Measurements from ENCODE around the gene SPAG17. TPM values are rescaled to one million over a fixed set of nuclear protein-coding genes. Genes with fewer than 3 reads are reported as not detected.

Gene SPAG17
- total RNA-seq, 2 donors from 2014 or later = 9.0 TPM; not detected in 1

DNA sequence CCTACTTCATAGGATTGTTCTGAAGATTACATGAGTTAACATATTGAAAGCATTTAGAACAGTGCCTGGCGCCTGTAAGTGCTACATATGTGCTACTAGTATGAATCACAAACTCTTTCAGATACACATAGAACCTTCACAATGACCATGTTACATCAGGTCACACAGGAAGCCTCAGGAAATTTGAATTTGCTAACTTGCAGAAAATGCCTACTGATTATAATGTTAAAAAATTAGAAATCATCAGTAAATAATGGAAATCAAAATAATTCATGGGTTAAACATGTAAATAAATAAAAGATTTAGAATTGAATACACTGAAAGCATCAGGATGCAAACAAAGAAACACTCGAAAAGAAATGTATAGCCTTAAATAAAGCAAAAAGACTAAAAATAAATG, 94.9 kb downstream of the SPAG17 start:
- no peak overlapping the region for H3K27ac ChIP-seq
- no peaks in the 10 kb centered on the region for H3K9me3 ChIP-seq
- DNase-seq (ENCODE audit: low spot score) = no peak
- no peak overlapping the region for H3K4me3 ChIP-seq
- intact Hi-C loops (cut with DNase I) = no loop called here
- 89% methylated on average over 2 of the region's 2 CpGs for WGBS
- no peaks in the 10 kb centered on the region for H3K4me1 ChIP-seq (replicated peaks)
- H3K27me3 ChIP-seq (replicated peaks; ENCODE audit: insufficient read depth) = no peaks in the 10 kb centered on the region
- TF ChIP-seq, protein P1, sequence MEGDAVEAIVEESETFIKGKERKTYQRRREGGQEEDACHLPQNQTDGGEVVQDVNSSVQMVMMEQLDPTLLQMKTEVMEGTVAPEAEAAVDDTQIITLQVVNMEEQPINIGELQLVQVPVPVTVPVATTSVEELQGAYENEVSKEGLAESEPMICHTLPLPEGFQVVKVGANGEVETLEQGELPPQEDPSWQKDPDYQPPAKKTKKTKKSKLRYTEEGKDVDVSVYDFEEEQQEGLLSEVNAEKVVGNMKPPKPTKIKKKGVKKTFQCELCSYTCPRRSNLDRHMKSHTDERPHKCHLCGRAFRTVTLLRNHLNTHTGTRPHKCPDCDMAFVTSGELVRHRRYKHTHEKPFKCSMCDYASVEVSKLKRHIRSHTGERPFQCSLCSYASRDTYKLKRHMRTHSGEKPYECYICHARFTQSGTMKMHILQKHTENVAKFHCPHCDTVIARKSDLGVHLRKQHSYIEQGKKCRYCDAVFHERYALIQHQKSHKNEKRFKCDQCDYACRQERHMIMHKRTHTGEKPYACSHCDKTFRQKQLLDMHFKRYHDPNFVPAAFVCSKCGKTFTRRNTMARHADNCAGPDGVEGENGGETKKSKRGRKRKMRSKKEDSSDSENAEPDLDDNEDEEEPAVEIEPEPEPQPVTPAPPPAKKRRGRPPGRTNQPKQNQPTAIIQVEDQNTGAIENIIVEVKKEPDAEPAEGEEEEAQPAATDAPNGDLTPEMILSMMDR (IDR thresholded peaks at IDR 0.05) = no peak
- no peak for TF ChIP-seq POLR2A (IDR thresholded peaks at IDR 0.05)
- no peak for TF ChIP-seq POLR2AphosphoS5 (IDR thresholded peaks at IDR 0.05)
- no peaks in the 10 kb centered on the region for H3K36me3 ChIP-seq

DNA sequence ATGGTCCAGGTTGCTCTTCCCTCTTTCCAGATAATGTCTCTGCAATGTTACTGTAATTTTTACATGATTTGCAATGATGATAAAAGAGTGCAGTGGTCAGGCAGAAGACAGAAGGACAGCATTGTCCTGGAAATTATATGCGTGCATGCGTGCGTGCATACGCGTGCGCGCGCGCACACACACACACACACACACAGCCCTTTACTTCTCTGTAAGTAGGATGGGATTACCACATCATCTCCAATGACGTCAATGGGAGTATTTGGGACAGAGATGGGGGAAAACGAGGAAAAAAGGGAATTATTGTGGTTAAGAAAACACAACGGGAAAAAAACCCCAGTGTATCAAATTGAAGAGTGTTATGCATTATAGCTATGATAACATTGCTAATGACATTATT, 99.7 kb downstream of the SPAG17 start:
- no peaks in the 10 kb centered on the region for H3K9me3 ChIP-seq
- 94% methylated on average over 12 of the region's 12 CpGs for WGBS

DNA sequence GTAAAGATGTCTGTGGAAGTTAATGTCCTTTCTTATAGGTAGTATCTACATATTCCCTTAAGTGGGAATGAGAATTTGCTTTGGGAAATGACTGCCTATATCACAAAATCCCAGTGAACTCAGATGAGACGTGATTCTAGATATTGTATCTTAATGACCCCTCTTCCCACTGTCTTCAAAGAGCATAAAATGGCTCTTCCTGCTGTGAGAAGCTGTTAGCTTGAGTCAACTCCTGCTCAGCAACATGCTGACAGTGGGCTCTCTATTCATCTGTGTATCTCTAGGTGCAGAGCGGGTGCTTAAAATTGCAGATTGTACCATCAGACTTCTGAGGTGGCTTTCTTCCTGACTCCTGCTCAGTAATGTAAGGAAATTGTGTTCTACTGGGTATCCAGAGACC, 100.6 kb downstream of the SPAG17 start:
- no peaks in the 10 kb centered on the region for H3K9me3 ChIP-seq
- H3K4me1 ChIP-seq (replicated peaks) = no peaks in the 10 kb centered on the region
- intact Hi-C loops (cut with DNase I) = no loop called here
- H3K27me3 ChIP-seq (replicated peaks; ENCODE audit: insufficient read depth) = no peaks in the 10 kb centered on the region
- no peak overlapping the region for H3K27ac ChIP-seq
- no peak overlapping the region for H3K4me3 ChIP-seq
- DNase-seq (ENCODE audit: low spot score) = no peak
- TF ChIP-seq POLR2AphosphoS5 (IDR thresholded peaks at IDR 0.05) = no peak
- TF ChIP-seq POLR2A (IDR thresholded peaks at IDR 0.05) = no peak
- TF ChIP-seq, protein P1 (IDR thresholded peaks at IDR 0.05) = no peak
- 81% methylated on average over 2 of the region's 2 CpGs for WGBS
- H3K36me3 ChIP-seq = no peaks in the 10 kb centered on the region

More for the DNA sequence above, 99.7 kb downstream of the SPAG17 start:
- H3K4me3 ChIP-seq = no peak overlapping the region
- H3K36me3 ChIP-seq = no peaks in the 10 kb centered on the region
- H3K4me1 ChIP-seq (replicated peaks) = no peaks in the 10 kb centered on the region
- TF ChIP-seq, protein P1 (IDR thresholded peaks at IDR 0.05) = no peak
- no peak for TF ChIP-seq POLR2A (IDR thresholded peaks at IDR 0.05)
- no peak for TF ChIP-seq POLR2AphosphoS5 (IDR thresholded peaks at IDR 0.05)
- no peak overlapping the region for H3K27ac ChIP-seq
- intact Hi-C loops (cut with DNase I) = no loop called here
- H3K27me3 ChIP-seq (replicated peaks; ENCODE audit: insufficient read depth) = no peaks in the 10 kb centered on the region
- DNase-seq (ENCODE audit: low spot score) = no peak

DNA sequence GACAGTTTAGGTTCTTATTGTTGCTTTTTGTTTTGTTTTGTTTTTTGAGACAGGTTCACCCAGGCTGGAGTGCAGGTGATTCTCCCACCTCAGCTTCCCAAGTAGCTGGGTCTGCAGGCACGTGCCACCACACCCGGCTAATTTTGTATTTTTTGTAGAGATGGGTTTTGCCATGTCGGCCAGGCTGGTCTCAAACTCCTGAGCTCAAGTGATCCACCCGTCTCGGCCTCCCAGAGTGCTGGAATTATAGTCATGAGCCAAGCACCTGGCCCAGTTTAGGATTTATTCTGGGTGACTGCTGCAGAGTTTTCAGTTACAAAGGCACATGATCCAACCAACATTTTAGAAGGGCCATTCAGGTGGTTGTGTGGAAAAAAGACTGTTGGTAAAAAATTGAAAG, 102.0 kb downstream of the SPAG17 start:
- DNase-seq (ENCODE audit: low spot score) = no peak
- Histone ChIP-seq H3K36me3 (no peaks in the 10 kb centered on the region), H3K4me1 (replicated peaks) (no peaks in the 10 kb centered on the region), H3K9me3 (no peaks in the 10 kb centered on the region), H3K27me3 (replicated peaks; ENCODE audit: insufficient read depth) (no peaks in the 10 kb centered on the region), H3K27ac (no peak overlapping the region), H3K4me3 (no peak overlapping the region)
- WGBS = 92% methylated on average over 5 of the region's 5 CpGs
- TF ChIP-seq POLR2A (IDR thresholded peaks at IDR 0.05) (no peak), POLR2AphosphoS5 (IDR thresholded peaks at IDR 0.05) (no peak)
- TF ChIP-seq, protein P1 (IDR thresholded peaks at IDR 0.05) = no peak
- intact Hi-C loops (cut with DNase I) = no loop called here

DNA sequence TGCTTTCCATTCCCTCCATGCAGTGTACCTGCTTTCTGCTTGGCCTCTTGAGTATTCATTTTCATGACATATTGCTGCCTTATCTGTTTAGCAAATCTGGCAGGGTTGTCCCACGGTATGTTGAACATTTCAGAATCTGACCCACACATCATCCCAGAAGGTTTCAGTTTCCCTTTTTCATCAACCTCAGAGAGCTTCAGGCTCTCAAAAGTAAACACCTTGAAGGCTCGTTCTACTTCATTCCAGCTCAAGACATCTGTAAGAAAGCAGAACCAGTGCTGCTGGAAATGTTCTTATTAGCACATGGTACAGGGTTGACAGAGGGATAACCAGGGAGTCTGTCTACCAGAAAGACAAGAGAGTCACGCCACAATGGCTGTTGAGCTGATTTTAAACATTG, 103.6 kb downstream of the SPAG17 start:
- TF ChIP-seq, protein P1 (IDR thresholded peaks at IDR 0.05) = no peak
- TF ChIP-seq POLR2A (IDR thresholded peaks at IDR 0.05) = no peak
- no peak for TF ChIP-seq POLR2AphosphoS5 (IDR thresholded peaks at IDR 0.05)
- intact Hi-C loops (cut with DNase I) = no loop called here

More for the DNA sequence above, 103.6 kb downstream of the SPAG17 start:
- DNase-seq (ENCODE audit: low spot score) = no peak
- Histone ChIP-seq H3K4me3 (no peak overlapping the region), H3K27ac (no peak overlapping the region), H3K27me3 (replicated peaks; ENCODE audit: insufficient read depth) (no peaks in the 10 kb centered on the region), H3K4me1 (replicated peaks) (no peaks in the 10 kb centered on the region), H3K9me3 (no peaks in the 10 kb centered on the region), H3K36me3 (no peaks in the 10 kb centered on the region)
- WGBS = 29% methylated on average over 3 of the region's 3 CpGs
